ENCODE data around the gene ELOVL1.

DNA sequence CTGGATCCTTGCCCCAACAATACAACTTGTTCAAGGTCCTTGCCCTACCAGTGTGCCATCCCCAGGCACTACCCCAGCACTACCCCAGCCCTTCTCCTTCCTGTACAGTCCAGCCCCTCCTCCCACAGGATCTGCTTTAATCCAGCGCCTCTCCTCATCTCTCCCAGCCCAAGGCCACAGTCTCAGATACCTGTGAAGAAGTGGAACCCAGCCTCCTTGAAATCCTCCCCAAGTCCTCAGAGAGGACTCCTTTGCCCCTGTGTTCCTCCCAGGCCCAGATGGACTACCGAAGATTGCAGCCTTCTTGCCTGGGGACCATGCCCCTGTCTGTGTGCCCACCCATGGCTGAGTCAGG is 15.5 kb downstream of the ELOVL1 start:
- no peak for TF ChIP-seq POLR2A (IDR thresholded peaks at IDR 0.05)
- TF ChIP-seq, protein P1, sequence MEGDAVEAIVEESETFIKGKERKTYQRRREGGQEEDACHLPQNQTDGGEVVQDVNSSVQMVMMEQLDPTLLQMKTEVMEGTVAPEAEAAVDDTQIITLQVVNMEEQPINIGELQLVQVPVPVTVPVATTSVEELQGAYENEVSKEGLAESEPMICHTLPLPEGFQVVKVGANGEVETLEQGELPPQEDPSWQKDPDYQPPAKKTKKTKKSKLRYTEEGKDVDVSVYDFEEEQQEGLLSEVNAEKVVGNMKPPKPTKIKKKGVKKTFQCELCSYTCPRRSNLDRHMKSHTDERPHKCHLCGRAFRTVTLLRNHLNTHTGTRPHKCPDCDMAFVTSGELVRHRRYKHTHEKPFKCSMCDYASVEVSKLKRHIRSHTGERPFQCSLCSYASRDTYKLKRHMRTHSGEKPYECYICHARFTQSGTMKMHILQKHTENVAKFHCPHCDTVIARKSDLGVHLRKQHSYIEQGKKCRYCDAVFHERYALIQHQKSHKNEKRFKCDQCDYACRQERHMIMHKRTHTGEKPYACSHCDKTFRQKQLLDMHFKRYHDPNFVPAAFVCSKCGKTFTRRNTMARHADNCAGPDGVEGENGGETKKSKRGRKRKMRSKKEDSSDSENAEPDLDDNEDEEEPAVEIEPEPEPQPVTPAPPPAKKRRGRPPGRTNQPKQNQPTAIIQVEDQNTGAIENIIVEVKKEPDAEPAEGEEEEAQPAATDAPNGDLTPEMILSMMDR (IDR thresholded peaks at IDR 0.05) = no peak
